ENCODE results near the gene CDK15. TPM values are rescaled to one million over a fixed set of nuclear protein-coding genes. Genes with fewer than 3 reads are reported as not detected.

CDK15 gene
- total and polyA plus RNA-seq, 8 donors, result 0.09 to 0.35 (median 0.12) TPM; not detected in 3

DNA sequence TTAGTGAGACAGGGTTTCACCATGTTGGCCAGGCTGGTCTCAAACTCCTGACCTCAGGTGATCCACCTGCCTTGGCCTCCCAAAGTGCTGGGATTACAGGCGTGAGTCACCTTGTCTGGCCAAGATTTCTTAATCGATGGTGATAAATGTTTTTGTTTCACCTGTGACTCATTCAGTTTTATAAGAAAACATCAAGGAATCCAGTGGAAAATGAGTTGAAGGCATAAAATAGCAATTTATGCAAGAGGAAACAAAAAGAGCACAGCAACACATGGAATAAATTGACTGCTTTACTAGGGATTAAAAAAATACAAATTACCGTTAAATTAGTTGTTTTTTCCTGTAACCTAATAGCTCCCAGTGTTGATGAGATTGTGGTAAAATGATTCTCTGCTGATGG, 80.2 kb downstream of the CDK15 start:
- no peaks in the 10 kb centered on the region for H3K9me3 ChIP-seq
- ATAC-seq (no peak), FAIRE-seq (no peak), DNase-seq (no peak)
- H3K27ac ChIP-seq, result no peak overlapping the region
- H3K27me3 ChIP-seq, result no peaks in the 10 kb centered on the region
- intact Hi-C loops (cut with DNase I), result no loop called here
- H3K4me3 ChIP-seq, result no peak overlapping the region
- H3K4me1 ChIP-seq, result peaks cover 0 to 9% (median 8%) of the 10 kb centered on the region in 3 donors
- WGBS, 2 donors, result 73 to 90% methylated on average over 3 of the region's 3 CpGs
- TF ChIP-seq, protein P1, sequence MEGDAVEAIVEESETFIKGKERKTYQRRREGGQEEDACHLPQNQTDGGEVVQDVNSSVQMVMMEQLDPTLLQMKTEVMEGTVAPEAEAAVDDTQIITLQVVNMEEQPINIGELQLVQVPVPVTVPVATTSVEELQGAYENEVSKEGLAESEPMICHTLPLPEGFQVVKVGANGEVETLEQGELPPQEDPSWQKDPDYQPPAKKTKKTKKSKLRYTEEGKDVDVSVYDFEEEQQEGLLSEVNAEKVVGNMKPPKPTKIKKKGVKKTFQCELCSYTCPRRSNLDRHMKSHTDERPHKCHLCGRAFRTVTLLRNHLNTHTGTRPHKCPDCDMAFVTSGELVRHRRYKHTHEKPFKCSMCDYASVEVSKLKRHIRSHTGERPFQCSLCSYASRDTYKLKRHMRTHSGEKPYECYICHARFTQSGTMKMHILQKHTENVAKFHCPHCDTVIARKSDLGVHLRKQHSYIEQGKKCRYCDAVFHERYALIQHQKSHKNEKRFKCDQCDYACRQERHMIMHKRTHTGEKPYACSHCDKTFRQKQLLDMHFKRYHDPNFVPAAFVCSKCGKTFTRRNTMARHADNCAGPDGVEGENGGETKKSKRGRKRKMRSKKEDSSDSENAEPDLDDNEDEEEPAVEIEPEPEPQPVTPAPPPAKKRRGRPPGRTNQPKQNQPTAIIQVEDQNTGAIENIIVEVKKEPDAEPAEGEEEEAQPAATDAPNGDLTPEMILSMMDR (IDR thresholded peaks at IDR 0.05), result no peak
- H3K36me3 ChIP-seq, result no peaks in the 10 kb centered on the region

DNA sequence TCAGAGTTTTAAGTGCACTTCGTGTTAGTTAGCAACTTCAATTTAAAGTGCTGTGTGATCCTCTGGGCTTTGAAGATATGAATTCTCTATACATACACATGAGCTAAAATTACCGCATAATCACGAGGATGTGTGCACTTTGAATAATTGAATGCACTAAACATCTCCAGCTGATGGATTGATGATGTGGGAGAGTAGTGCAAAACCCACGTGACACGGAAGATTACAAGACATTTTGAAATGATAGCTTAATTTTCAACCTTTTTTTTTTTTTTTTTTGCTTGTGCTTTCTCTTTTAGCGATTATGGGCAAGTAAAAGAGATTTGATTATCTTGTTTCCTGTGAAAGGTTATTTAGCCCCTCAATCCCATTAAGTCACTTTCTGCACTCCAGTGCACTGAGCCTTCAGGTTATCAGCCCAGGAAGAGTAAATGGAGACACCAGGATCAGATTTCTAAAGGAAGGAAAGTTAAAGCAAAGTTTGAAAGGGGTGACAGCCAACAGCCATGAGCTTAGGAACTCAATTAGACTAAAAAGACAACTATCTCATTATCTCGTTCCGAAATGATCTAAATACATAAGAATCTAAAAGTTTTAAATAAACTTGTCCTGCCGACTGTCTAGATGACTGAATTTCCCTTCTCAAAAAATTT, 81.6 kb downstream of the CDK15 start:
- intact Hi-C loops (cut with DNase I), result no loop called here
- no peak for ATAC-seq
- TF ChIP-seq, protein P1 (IDR thresholded peaks at IDR 0.05), result no peak
- WGBS, 2 donors, result 36 to 45% methylated on average over 9 of the region's 9 CpGs
- no peak overlapping the region for H3K27ac ChIP-seq
- H3K4me3 ChIP-seq, result no peak overlapping the region
- FAIRE-seq, result no peak
- H3K9me3 ChIP-seq, result no peaks in the 10 kb centered on the region
- no peaks in the 10 kb centered on the region for H3K36me3 ChIP-seq
- peaks cover 0 to 9% (median 8%) of the 10 kb centered on the region in 3 donors for H3K4me1 ChIP-seq
- H3K27me3 ChIP-seq, result no peaks in the 10 kb centered on the region
- DNase-seq, result no peak

DNA sequence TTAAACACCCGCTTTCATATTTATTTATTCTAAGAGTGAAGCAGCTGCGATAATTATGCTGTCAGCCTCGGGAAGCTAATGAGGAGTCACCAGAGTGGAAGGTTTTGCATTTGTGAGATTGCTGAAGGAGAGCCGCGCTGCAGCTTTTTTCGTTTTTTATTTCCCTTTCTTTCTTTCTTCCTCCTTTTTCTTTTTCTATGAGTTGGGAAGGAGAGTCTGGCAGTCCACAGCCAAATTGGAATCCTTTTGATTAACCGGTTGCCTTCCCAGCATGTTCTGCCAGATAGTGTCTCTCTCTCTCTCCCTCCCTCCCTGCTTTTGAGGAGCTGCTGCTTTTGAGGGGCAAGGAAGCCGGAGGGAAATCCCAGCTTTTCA, 82.1 kb downstream of the CDK15 start:
- FAIRE-seq, result no peak
- ATAC-seq, result no peak
- DNase-seq, result no peak

DNA sequence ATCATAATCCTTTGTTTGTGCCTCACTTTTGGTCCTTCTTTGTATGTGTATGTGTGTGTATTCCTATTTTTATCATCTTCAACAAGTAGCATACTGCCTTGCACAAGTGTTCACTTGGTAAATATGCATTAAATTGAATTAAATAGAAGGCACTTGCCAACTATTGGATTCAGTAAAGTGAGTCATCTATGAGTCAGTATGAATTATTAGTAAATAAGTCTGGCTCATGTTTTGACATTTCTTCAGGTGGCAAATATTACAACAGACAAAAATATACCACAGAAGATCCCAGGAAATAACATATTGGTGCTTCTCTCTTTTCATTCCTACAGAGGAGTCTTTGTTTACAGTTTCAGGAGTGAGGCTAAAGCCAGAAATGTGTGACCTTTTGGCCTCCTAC, 84.1 kb downstream of the CDK15 start:
- Histone ChIP-seq H3K27me3 (no peaks in the 10 kb centered on the region), H3K27ac (no peak overlapping the region), H3K4me1 (no peaks in the 10 kb centered on the region), H3K9me3 (no peaks in the 10 kb centered on the region), H3K4me3 (no peak overlapping the region), H3K36me3 (no peaks in the 10 kb centered on the region)
- FAIRE-seq, result no peak
- intact Hi-C loops (cut with DNase I), result no loop called here
- TF ChIP-seq, protein P1 (IDR thresholded peaks at IDR 0.05), result no peak
- DNase-seq, result no peak
- ATAC-seq, result no peak

More for the DNA sequence above, 82.1 kb downstream of the CDK15 start:
- H3K27me3 ChIP-seq, result no peaks in the 10 kb centered on the region
- H3K9me3 ChIP-seq, result no peaks in the 10 kb centered on the region
- H3K27ac ChIP-seq, result no peak overlapping the region
- H3K36me3 ChIP-seq, result no peaks in the 10 kb centered on the region
- peaks cover 0 to 6% (median 5%) of the 10 kb centered on the region in 3 donors for H3K4me1 ChIP-seq
- no peak overlapping the region for H3K4me3 ChIP-seq
- intact Hi-C loops (cut with DNase I), result no loop called here
- TF ChIP-seq, protein P1 (IDR thresholded peaks at IDR 0.05), result no peak
- WGBS, 2 donors, result 34 to 42% methylated on average over 8 of the region's 8 CpGs

GRCh38 chr2:201891676-201892075, 85.3 kb downstream of the CDK15 start:
- FAIRE-seq, result no peak
- Histone ChIP-seq H3K9me3 (no peaks in the 10 kb centered on the region), H3K4me3 (no peak overlapping the region), H3K4me1 (no peaks in the 10 kb centered on the region), H3K27me3 (no peaks in the 10 kb centered on the region), H3K27ac (no peak overlapping the region), H3K36me3 (no peaks in the 10 kb centered on the region)
- intact Hi-C loops (cut with DNase I), result no loop called here
- no peak for DNase-seq
- no peak for ATAC-seq
- WGBS, 2 donors, result 89 to 94% methylated on average over 6 of the region's 6 CpGs
- TF ChIP-seq, protein P1 (IDR thresholded peaks at IDR 0.05), result no peak
